ENCODE data around the gene F12. TPM values are rescaled to one million over a fixed set of nuclear protein-coding genes. Genes with fewer than 3 reads are reported as not detected.

Gene F12
- total and polyA plus RNA-seq, 2 of the 8 experiments (the other 6 are each of a cell fraction or from before 2014, with no cell fraction given): 6.5 to 7.8 TPM

GRCh38 chr5:177423671-177424070 is 14.3 kb upstream of the F12 start (continued):
- TF ChIP-seq CHD7 (IDR thresholded peaks at IDR 0.05; ENCODE audit: insufficient replicate concordance, low read length): no peak
